Upper lobe of left lung (tissue), 4 donors: Measurements from ENCODE around the gene TBX15.

Source experiments
- EP300 ChIP-seq, 4 donors: sonication (generic); formaldehyde crosslinking; IDR thresholded peaks; one replicate each; pipeline ENCODE4 v1.5.1; 2017; ENCODE audit warnings: antibody characterized with exemption in 4 of 4, control low read depth in 2 of 4
- POLR2A ChIP-seq, 4 donors: fragments of 450-650 bp; IDR thresholded peaks; one replicate each; pipeline ENCODE4 v1.5.1; 2016 to 2017; ENCODE audit warnings: antibody characterized with exemption in 4 of 4, mild to moderate bottlenecking in 2 of 4
- POLR2AphosphoS5 ChIP-seq, 2 donors: sonication (generic); formaldehyde crosslinking; IDR thresholded peaks; one replicate each; pipeline ENCODE4 v1.5.1; 2017; ENCODE audit warnings: antibody characterized with exemption in 2 of 2
- TF ChIP-seq, protein P1 (sequence below), 6 experiments: fragments of 450-650 bp in 4 of 6; fragments of 200-600 bp in 2 of 6; sonication (generic) in 2 of 6; IDR thresholded peaks; one replicate each; pipeline ENCODE4 v1.5.1; 2016 to 2019; ENCODE audit warnings: antibody characterized with exemption in 6 of 6

- TF ChIP-seq POLR2A (IDR thresholded peaks at IDR 0.05) (no peak), POLR2AphosphoS5 (IDR thresholded peaks at IDR 0.05) (no peak), EP300 (IDR thresholded peaks at IDR 0.05) (no peak)
- TF ChIP-seq, protein P1, sequence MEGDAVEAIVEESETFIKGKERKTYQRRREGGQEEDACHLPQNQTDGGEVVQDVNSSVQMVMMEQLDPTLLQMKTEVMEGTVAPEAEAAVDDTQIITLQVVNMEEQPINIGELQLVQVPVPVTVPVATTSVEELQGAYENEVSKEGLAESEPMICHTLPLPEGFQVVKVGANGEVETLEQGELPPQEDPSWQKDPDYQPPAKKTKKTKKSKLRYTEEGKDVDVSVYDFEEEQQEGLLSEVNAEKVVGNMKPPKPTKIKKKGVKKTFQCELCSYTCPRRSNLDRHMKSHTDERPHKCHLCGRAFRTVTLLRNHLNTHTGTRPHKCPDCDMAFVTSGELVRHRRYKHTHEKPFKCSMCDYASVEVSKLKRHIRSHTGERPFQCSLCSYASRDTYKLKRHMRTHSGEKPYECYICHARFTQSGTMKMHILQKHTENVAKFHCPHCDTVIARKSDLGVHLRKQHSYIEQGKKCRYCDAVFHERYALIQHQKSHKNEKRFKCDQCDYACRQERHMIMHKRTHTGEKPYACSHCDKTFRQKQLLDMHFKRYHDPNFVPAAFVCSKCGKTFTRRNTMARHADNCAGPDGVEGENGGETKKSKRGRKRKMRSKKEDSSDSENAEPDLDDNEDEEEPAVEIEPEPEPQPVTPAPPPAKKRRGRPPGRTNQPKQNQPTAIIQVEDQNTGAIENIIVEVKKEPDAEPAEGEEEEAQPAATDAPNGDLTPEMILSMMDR (IDR thresholded peaks at IDR 0.05), result no peak
These were observed 85.4 kb downstream of the TBX15 start for GRCh38 chr1:118902711-118903191.
